ENCODE data around the gene FBRSL1.

Gene FBRSL1

DNA sequence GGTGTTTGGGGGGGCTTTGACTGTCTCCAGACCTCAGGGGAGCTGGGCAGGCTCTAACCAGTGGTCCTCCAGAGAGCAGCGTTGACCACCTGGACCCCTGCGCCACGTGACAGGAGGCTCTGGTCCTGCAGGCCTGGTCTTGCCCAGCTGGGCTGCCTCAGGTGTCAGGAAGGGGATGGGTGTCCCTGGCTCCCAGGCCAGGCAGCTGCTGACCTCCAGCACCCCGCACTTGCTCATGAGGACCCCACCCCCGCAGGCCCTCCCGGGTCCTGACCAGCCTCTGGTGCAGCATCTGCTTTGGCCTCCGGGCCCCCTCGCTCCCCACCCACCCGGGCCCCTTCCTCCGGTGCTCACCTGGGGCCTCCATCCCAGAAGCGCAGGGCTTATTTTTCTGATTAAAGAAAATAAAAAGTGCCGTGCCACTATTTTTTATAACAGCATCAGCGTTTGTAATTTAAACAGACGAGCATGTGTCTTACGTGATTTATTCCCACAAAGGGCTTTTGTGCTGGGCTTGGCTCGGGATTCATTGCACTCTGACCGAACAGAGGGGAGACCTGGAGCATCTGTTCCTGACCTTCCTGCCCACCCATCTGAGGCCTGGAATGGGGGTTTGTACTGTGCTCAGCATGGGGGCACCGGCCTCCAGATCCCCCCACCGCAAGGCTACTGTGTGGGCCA, 21.7 kb downstream of the FBRSL1 start:
- no peak for DNase-seq (ENCODE audit: low spot score)

DNA sequence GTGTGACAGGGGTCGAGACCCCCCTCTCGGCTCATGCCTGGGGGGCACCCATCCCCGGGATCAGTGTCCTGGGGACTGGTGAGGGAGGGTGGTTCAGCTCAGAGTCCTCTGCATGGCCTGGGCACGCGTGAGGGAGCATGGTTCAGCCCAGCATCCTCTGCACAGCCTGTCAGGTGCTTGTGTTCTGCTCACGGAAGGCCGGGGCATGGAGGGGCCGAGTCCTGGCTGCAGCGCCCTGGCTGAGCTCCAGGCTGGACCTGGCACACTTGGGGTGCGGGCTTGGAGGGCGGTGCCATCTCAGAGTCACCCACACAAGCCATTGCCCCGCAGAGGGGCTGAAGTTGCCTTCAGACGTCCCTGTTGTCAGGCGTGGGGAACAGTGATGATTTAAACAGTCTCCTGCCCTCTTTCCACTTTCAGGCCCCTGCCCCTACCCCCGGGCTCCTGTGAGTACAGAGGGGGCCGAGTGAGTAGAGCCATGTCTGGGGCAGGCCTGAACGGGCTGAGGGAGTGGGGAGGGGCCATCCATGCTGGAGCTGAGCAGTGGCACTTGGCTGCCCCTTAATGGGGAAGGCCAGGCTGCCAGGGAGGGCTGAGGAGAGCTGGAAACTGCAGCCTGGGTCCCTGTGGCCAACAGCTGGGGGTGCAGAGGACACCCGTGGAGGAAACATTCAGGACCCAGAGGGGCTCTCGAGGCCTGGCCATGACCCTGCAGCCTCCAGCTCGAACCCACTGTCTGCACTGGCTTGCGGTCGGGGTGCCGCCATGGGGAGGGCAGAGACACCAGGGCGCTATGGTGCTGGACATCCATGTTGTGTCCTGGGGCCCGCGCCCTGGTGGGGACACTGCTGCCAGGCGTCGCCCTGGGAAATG, 22.5 kb downstream of the FBRSL1 start:
- no peak for DNase-seq (ENCODE audit: low spot score)

DNA sequence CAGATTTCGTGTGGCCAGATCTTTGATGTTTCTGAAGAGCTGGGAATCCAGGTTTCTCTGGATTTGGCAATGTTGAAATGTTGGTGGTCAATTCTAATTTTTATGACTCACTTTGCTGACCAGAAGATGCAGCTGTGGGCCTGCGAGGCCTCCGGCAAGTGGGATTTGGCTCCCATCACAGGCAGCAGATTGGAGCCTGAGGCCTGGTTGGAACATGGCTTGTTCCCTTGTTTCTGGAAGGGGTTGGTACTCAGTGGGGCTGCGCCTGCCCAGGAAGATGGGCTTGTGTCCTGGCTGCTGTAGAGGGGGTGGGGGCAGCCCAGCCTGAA, 23.1 kb downstream of the FBRSL1 start:
- no peak for DNase-seq (ENCODE audit: low spot score)

GRCh38 chr12:132513458-132514135, 23.6 kb downstream of the FBRSL1 start:
- DNase-seq (ENCODE audit: low spot score): no peak

GRCh38 chr12:132514216-132514820, 24.4 kb downstream of the FBRSL1 start:
- DNase-seq (ENCODE audit: low spot score): no peak

DNA sequence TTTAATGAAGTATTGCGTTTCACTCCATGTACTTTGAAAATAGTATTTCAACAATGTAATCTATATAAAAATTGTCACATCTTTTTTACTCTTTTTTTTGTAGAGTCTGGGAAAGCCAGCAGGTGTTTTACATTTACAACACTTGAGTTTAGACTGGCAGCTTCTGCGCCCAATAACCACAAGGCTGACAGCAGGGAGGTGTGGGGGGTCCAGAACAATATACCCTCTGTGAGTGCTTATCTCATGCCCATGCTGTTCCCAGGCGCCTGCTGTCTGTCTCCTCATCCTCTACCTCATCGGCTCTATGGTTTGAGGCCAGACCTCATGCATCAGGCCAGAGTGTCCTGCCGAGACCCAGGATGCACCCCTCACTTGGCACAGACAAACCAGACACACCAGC, 24.9 kb downstream of the FBRSL1 start:
- no peak for DNase-seq (ENCODE audit: low spot score)

DNA sequence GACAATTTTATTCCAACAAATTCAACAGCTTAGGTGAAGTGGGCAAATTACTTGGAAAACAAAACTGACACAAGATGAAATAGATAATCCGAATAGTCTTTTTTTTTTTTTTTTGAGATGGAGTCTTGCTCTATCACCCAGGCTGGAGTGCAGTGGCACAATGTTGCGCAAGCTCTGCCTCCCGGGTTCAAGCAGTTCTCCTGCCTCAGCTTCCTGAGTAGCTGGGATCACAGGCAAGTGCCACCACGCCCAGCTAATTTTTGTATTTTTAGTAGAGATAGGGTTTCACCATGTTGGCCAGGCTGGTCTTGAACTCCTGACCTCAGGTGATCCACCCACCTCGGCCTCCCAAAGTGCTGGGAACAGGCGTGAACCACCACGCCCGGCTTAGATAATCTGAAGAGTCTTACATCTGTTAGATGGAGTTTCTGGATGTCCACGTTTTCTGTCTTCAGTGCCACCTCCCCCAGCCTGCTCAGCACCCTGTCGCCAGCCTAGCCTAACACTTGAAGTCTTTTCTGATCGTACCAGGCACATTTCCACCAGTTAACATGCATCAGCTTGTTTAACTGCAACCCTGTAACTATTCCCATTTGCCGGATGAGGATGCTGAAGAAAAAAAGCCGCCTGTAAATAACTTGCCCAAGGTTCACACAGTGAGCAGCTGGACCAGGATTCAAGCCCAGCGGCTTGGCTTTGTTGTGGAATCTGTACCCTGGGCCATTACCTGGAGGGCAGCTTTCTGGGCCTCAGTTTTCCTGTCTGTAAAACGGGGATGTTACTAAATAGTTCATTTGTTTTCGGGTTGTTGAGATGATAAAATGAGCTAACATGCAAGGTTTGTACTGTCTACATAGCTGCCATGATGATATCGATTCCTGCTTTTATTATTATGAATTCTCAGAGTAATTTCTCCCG, 26.4 kb downstream of the FBRSL1 start:
- DNase-seq (ENCODE audit: low spot score): no peak

DNA sequence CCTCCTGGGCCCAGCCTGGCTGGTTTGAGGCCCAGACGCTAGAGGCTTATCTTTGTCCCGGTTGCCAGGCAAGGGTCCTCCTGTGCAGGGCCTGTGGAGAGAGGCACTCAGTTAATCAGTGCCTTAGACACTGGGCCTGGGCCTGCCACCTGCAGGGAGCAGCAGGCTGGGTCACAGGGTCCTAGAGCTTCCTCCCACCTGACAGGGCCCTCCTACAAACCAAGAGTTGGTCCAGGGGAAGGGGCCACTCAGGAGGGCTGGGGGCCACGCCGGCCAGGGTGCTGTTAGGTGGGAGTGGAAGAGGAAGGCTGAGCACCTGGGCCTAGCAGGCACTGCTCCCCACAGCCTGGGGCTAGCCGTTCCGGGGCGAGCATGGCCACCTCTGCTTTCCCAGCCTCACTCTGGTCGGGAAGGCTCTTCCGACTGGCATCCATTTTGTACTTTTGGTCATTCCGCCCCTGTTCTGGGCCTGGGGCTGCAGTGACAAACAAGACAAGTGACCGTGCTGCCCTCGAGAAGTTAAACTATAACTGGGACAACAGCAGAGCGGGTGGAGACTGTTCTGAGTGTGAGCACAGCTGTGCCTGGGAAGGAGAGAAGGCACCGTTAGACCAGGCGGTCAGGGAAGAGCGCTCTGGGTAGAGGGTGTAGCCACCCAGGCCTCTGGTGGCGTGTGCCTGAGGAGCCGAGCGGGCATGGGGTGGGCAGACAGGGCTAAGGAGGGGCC, 27.2 kb downstream of the FBRSL1 start:
- DNase-seq (ENCODE audit: low spot score): no peak

GRCh38 chr12:132517740-132518100, 27.8 kb downstream of the FBRSL1 start:
- no peak for DNase-seq (ENCODE audit: low spot score)

- DNase-seq (ENCODE audit: low spot score): no peak
Measured at GRCh38 chr12:132518354-132518992, 28.5 kb downstream of the FBRSL1 start.

DNA sequence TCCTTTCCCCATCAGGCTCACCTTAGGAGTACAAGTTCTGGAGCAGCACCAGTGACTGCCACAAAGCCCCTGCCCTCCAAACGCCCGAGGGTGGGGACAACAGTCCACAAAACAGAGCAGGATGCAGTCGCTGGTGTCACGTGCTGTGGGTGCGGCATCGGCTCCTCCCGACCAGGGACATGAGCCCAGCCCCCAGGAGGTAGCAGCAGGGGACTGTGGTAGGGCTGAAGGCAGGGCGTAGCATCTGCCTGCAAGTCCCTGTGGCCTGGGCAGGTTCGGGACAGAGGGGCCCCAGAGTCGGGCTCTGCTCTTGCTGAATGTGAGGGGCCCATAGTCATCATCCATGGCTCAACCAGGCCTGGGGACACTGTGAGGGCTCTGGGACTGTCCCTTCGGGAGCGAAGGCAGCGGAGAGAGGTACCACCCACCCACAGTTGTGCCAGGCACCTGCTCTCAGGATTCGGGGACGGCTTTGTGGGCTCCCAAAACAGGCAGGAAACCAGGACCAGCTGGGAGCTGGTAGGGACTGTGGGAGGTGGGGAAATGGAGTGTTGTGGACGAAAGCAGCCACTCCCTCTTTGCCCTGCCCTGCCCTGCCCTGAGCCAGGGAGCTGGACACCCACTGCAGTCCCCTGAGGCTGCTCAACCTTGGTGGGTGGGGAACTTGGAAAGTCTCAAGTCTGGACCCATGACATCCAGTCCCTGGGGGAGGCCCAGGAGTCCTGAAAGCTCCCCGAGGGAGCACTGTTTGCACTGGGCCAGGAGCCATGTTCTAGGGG, 30.7 kb downstream of the FBRSL1 start:
- DNase-seq (ENCODE audit: low spot score): no peak

GRCh38 chr12:132521200-132521580, 31.2 kb downstream of the FBRSL1 start:
- no peak for DNase-seq (ENCODE audit: low spot score)

- DNase-seq (ENCODE audit: low spot score): no peak
Measured at GRCh38 chr12:132521712-132522292, 31.9 kb downstream of the FBRSL1 start.

- no peak for DNase-seq (ENCODE audit: low spot score)
Measured at GRCh38 chr12:132522592-132523380, 32.8 kb downstream of the FBRSL1 start.

- DNase-seq (ENCODE audit: low spot score): peak; percentile 60
Measured at GRCh38 chr12:132523576-132524331, 33.8 kb downstream of the FBRSL1 start.

GRCh38 chr12:132524405-132524804, 34.5 kb downstream of the FBRSL1 start:
- no peak for DNase-seq (ENCODE audit: low spot score)

DNA sequence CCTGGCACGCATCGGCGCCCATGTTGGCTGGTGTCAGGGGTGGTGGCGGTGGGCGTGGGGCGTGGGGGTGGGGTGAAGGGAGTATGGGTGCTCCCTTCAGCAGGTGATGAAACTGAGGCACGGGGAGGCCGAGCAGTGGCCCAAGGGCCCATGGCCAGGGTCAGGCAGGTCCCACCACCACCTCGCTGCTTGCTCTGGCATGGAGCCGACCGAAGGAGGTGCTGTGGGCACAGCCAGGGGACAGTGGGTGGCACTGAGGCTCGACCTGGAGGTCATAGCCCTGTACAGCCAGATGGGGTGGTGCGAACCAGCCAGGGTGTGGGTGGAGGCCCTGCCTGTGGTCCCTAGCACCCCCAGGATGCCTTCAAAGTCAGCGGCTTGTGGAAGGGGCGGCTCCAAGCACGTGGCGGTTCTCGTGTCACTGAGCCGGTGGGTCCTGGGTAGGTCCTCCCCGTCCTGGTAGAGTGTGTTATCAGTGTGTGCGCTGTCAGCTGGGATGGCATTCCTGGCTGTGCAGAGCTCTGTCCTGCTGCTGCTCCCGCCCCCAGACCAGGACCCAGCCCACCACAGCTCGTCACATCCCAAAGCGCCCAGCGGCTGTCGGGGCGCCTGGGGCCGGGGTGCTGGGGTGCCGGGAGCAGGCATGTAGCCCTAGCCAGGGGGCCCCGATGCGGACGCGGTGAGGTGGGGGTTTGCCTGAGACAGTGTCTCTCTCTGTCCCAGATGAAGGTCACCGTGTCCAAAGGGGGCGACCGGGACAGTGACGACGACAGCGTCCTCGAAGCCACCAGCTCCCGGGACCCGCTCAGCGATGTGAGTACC, 35.3 kb downstream of the FBRSL1 start:
- DNase-seq (ENCODE audit: low spot score): no peak
